Stimulated activated CD4-positive, alpha-beta T cell treated with anti-CD3 and anti-CD28 coated beads, Interleukin-2, amount 100 ng/mL, for 48 hours (primary cell): ENCODE measurements around the gene ARL3.
"Not testable (repeated sequence)": the region's sequence is repeated elsewhere in the genome, so short reads cannot be mapped to it uniquely, and the experiment has no call there.

Experiments used
- DNase-seq, 2 donors: peaks; one replicate each; pipeline ENCODE4 v3.0.0-alpha.2; 2020

The ARL3 gene

GRCh38 chr10:102701796-102702195, 12.4 kb downstream of the ARL3 start:
- DNase-seq: no peak

GRCh38 chr10:102701272-102701671, 12.9 kb downstream of the ARL3 start:
- no peak for DNase-seq

GRCh38 chr10:102698894-102699293, 15.3 kb downstream of the ARL3 start:
- no peak for DNase-seq

- DNase-seq: no peak
Observed at GRCh38 chr10:102696736-102697135, 17.5 kb downstream of the ARL3 start.

- not testable (repeated sequence) for DNase-seq
Observed at GRCh38 chr10:102695401-102695800, 18.8 kb downstream of the ARL3 start.

- no peak for DNase-seq
Observed at GRCh38 chr10:102691285-102692066, 22.7 kb downstream of the ARL3 start.

- no peak for DNase-seq
Observed at GRCh38 chr10:102683736-102684135, 30.5 kb downstream of the ARL3 start.

GRCh38 chr10:102682981-102683380, 31.2 kb downstream of the ARL3 start:
- no peak for DNase-seq

GRCh38 chr10:102682416-102682815, 31.8 kb downstream of the ARL3 start:
- DNase-seq: no peak

GRCh38 chr10:102681696-102682095, 32.5 kb downstream of the ARL3 start:
- DNase-seq: no peak

GRCh38 chr10:102679596-102679995, 34.6 kb downstream of the ARL3 start:
- no peak for DNase-seq

GRCh38 chr10:102678842-102679289, 35.3 kb downstream of the ARL3 start:
- DNase-seq: no peak

GRCh38 chr10:102678068-102678400, 36.2 kb downstream of the ARL3 start:
- DNase-seq: no peak

GRCh38 chr10:102677331-102678067, 36.7 kb downstream of the ARL3 start:
- DNase-seq: no peak

- DNase-seq: no peak
Observed at GRCh38 chr10:102676534-102677315, 37.5 kb downstream of the ARL3 start.

- no peak for DNase-seq
Observed at GRCh38 chr10:102675666-102676533, 38.3 kb downstream of the ARL3 start.

GRCh38 chr10:102675011-102675665, 39.1 kb downstream of the ARL3 start:
- DNase-seq: no peak

GRCh38 chr10:102674566-102674965, 39.6 kb downstream of the ARL3 start:
- no peak for DNase-seq

- peak; percentile 48 to 58 for DNase-seq
Observed at GRCh38 chr10:102673819-102674511, 40.2 kb downstream of the ARL3 start.

- DNase-seq: no peak
Observed at GRCh38 chr10:102673236-102673818, 40.9 kb downstream of the ARL3 start.

- no peak for DNase-seq
Observed at GRCh38 chr10:102670871-102671434, 43.2 kb downstream of the ARL3 start.
